A673 (cell line): ENCODE data around the gene ARHGAP4. TPM values are rescaled to one million over a fixed set of nuclear protein-coding genes. Genes with fewer than 3 reads are reported as not detected.

ENCODE experiments used
- BruUV-seq: library from RNA; stranded (reverse); fragments of 400-500 nt; replicated peaks from 2 replicates; lab custom pipeline; 2021; lab: Mats Ljungman, UMichigan
- CTCF ChIA-PET: fragments of 300-600 bp; sonication (Branson Sonifier 250); formaldehyde crosslinking; loops from one replicate; lab custom pipeline; 2022; ENCODE audit warnings: antibody characterized with exemption; lab: Charles Lee
- POLR2A ChIA-PET: fragments of 300-600 bp; sonication (Branson Sonifier 250); formaldehyde crosslinking; loops from one replicate; lab custom pipeline; 2022; ENCODE audit warnings: antibody characterized with exemption; ENCODE audit not compliant: low non-redundant PET; lab: Charles Lee
- DNase-seq: peaks from one replicate; pipeline ENCODE4 v3.0.0-alpha.2; 2015; ENCODE audit warnings: low spot score
- H3K27ac ChIP-seq: fragments of 200-600 bp; sonication (generic); 2 replicates; pipeline ENCODE4 v1.5.1; 2016; ENCODE audit warnings: mixed run types, low read depth, mild to moderate bottlenecking, mixed read lengths, antibody characterized with exemption, low read length; ENCODE audit not compliant: poor library complexity, severe bottlenecking
- H3K27me3 ChIP-seq: fragments of 200-600 bp; sonication (generic); replicated peaks from 2 replicates; pipeline ENCODE4 v1.6.1; 2017; ENCODE audit warnings: mixed run types, low read depth, mild to moderate bottlenecking, mixed read lengths, antibody characterized with exemption, low read length; ENCODE audit not compliant: insufficient read depth, poor library complexity
- H3K36me3 ChIP-seq: fragments of 200-600 bp; sonication (generic); 2 replicates; pipeline ENCODE4 v1.6.1; 2016; ENCODE audit warnings: mixed run types, mild to moderate bottlenecking, mixed read lengths, antibody characterized with exemption, low read length; ENCODE audit not compliant: insufficient read depth, poor library complexity, severe bottlenecking
- H3K4me1 ChIP-seq: fragments of 200-600 bp; sonication (generic); 2 replicates; pipeline ENCODE4 v1.6.1; 2017; ENCODE audit warnings: mixed run types, mild to moderate bottlenecking, mixed read lengths, antibody characterized with exemption, low read length; ENCODE audit not compliant: insufficient read depth, poor library complexity, severe bottlenecking
- H3K4me3 ChIP-seq: fragments of 200-600 bp; sonication (generic); 2 replicates; pipeline ENCODE4 v1.5.1; 2016; ENCODE audit warnings: low read depth, mixed run types, mild to moderate bottlenecking, mixed read lengths, low read length; ENCODE audit not compliant: poor library complexity, severe bottlenecking
- H3K9me3 ChIP-seq: fragments of 200-600 bp; sonication (generic); 2 replicates; pipeline ENCODE4 v1.6.1; 2016; ENCODE audit warnings: mixed run types, low read depth, mild to moderate bottlenecking, mixed read lengths, antibody characterized with exemption, low read length; ENCODE audit not compliant: poor library complexity, severe bottlenecking
- CTCF ChIP-seq: fragments of 300-800, 200-600 bp; sonication (generic); conservative IDR thresholded peaks from 2 replicates; pipeline ENCODE4 v1.5.1; 2017; ENCODE audit warnings: low read depth, mild to moderate bottlenecking, antibody characterized with exemption, low read length, moderate library complexity, mixed read lengths
- EZH2 ChIP-seq: fragments of 200-600 bp; sonication (generic); IDR thresholded peaks from 2 replicates; pipeline ENCODE4 v1.6.1; 2017; ENCODE audit warnings: borderline replicate concordance, low read depth, mild to moderate bottlenecking, mixed read lengths, antibody characterized with exemption, low read length; ENCODE audit not compliant: poor library complexity, severe bottlenecking
- intact Hi-C: fragments of 100-400 bp; cut with micrococcal nuclease; formaldehyde crosslinking; loops from one replicate; pipeline ENCODE4 v1.10.0; 2022; ENCODE audit not compliant: unreplicated experiment
- total RNA-seq: library from RNA; stranded (reverse); gene quantifications from 2 replicates; pipeline ENCODE4 v1.2.3, GENCODE V29; 2021

The ARHGAP4 gene
- total RNA-seq, 1 experiment from 2014 or later = 43.0 TPM

- CTCF ChIA-PET = no interaction called here
- intact Hi-C loops = no loop called here
- POLR2A ChIA-PET = no interaction called here
- Histone ChIP-seq H3K4me1 (no peaks in the 10 kb centered on the region), H3K36me3 (no peaks in the 10 kb centered on the region), H3K9me3 (no peaks in the 10 kb centered on the region), H3K27ac (no peak overlapping the region), H3K4me3 (no peak overlapping the region), H3K27me3 (peaks cover 17% of the 10 kb centered on the region)
- BruUV-seq = no TSS peak
- no peak for DNase-seq
- TF ChIP-seq EZH2 (no peak), CTCF (no peak)
Measured at GRCh38 chrX:153880440-153880815, 45.6 kb downstream of the ARHGAP4 start.

DNA sequence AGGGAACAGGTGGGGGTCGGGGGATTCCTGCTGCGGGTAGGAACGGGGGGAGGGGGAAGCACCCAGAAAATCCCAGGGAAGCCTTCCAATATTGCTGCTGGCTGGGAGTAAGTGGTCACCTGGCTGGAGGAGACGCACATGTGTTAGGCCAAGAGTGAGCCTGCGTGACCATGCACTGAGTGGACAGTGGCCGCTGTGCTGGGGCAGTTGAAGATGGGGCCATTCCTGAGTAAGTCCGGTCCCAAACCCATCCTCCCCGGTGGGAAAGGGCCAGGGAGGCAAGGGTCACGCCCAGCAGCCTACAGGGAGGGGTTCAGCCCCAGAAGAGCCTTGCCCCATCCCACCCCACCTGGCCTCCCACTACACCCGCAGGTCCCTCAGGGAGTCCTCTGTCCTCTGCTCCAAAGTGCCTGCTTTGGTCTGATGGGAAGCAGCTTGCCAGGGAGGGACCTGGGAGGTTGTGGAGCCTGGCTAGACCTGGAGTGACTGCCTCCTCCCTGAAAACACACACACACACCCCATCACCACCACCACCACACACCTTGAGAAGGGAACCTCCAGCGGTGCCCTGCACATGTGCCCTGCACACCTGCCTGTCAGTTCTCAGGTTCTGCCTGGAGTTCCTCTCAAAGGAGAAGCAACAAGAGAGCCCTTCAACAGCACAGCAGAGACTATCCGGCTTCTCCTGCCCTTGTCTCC, 46.2 kb downstream of the ARHGAP4 start:
- H3K4me1 ChIP-seq = no peaks in the 10 kb centered on the region
- ChIA-PET POLR2A (no interaction called here), CTCF (interaction anchor here (0.7 kb wide), 1 partner anchor 101 kb away, joined by 3 read pairs; no protein-coding TSS in a partner anchor)
- no peaks in the 10 kb centered on the region for H3K36me3 ChIP-seq
- no peak for DNase-seq
- H3K27me3 ChIP-seq = peaks cover 12% of the 10 kb centered on the region
- no TSS peak for BruUV-seq
- intact Hi-C loops = no loop called here
- no peak overlapping the region for H3K4me3 ChIP-seq
- H3K27ac ChIP-seq = no peak overlapping the region
- TF ChIP-seq EZH2 (no peak), CTCF (no peak)
- no peaks in the 10 kb centered on the region for H3K9me3 ChIP-seq

- intact Hi-C loops = no loop called here
- no TSS peak for BruUV-seq
- no peak for TF ChIP-seq CTCF
- TF ChIP-seq EZH2 = no peak
- CTCF ChIA-PET = interaction anchor here (0.7 kb wide), 1 partner anchor 102 kb away, joined by 3 read pairs; no protein-coding TSS in a partner anchor
- DNase-seq = peak; percentile 33
- POLR2A ChIA-PET = no interaction called here
- Histone ChIP-seq H3K9me3 (no peaks in the 10 kb centered on the region), H3K4me3 (no peak overlapping the region), H3K27me3 (peaks cover 5% of the 10 kb centered on the region), H3K27ac (no peak overlapping the region), H3K4me1 (no peaks in the 10 kb centered on the region), H3K36me3 (no peaks in the 10 kb centered on the region)
Measured at GRCh38 chrX:153878969-153879653, 47.0 kb downstream of the ARHGAP4 start.
